ENCODE measurements around the gene RESP18.

- TF ChIP-seq CTCF (conservative IDR thresholded peaks at IDR 0.05; ENCODE audit: low read length) (no peak), EZH2phosphoT487 (IDR thresholded peaks at IDR 0.05; ENCODE audit: borderline replicate concordance, low read depth, low read length) (no peak)
Observed at GRCh38 chr2:219282375-219282774, 50.2 kb downstream of the RESP18 start.
